Measurements from ENCODE around the gene PLCH2.

The PLCH2 gene, protein sequence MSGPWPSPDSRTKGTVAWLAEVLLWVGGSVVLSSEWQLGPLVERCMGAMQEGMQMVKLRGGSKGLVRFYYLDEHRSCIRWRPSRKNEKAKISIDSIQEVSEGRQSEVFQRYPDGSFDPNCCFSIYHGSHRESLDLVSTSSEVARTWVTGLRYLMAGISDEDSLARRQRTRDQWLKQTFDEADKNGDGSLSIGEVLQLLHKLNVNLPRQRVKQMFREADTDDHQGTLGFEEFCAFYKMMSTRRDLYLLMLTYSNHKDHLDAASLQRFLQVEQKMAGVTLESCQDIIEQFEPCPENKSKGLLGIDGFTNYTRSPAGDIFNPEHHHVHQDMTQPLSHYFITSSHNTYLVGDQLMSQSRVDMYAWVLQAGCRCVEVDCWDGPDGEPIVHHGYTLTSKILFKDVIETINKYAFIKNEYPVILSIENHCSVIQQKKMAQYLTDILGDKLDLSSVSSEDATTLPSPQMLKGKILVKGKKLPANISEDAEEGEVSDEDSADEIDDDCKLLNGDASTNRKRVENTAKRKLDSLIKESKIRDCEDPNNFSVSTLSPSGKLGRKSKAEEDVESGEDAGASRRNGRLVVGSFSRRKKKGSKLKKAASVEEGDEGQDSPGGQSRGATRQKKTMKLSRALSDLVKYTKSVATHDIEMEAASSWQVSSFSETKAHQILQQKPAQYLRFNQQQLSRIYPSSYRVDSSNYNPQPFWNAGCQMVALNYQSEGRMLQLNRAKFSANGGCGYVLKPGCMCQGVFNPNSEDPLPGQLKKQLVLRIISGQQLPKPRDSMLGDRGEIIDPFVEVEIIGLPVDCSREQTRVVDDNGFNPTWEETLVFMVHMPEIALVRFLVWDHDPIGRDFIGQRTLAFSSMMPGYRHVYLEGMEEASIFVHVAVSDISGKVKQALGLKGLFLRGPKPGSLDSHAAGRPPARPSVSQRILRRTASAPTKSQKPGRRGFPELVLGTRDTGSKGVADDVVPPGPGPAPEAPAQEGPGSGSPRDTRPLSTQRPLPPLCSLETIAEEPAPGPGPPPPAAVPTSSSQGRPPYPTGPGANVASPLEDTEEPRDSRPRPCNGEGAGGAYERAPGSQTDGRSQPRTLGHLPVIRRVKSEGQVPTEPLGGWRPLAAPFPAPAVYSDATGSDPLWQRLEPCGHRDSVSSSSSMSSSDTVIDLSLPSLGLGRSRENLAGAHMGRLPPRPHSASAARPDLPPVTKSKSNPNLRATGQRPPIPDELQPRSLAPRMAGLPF (N-terminal part only)

DNA sequence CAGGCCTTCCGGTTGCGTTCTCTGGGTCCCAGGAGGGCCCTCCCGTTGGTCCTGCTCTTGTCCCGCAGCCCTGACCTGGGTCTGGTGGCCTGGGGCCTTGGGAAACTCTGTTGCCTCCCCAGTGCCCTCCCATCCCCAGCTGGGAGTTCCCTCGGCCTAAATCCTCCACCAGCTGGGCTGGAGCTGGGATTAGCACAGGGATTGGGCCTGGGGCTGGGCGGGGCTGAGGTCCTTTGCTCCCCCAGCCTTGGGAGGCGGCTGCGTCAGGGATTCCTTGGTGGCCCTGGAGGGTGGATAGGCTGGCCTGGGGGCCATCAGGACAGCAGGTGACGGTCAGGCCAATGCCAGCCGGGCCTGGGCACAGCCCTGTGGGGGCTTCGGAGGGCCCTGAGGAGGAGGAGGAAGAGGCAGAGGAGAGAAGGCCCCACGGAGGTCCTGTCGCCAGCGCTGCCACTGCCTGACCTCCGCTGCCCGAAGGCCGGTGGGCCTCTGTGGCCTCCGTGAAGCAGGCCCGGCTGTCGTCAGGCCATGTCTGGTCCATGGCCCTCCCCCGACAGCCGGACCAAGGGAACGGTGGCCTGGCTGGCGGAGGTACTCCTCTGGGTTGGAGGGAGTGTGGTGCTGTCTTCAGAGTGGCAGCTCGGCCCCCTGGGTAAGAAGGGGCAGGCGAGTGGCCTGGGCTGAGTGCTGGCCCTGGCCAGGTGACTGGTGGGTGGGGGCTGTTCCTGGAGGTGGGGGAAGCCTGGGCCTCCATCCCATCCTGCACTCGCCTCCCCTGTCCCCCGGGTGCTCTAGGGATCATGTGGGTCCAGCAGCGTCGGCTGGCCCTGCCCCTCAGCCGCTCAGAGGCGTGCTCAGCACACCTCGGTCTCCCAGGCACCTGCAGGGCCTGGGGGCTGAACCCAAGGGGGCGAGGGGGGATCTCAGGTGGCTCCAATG is at the start of gene PLCH2:
Gene PLCH2, plus strand, starts transcription at position 229 of the 939 bp plus-strand sequence. Its CDS starts 300 bp downstream, at position 529.
- no peak for DNase-seq (ENCODE audit: low read depth, low spot score)

- DNase-seq (ENCODE audit: low read depth, low spot score) = no peak
These were observed 49.5 kb upstream of the PLCH2 start for GRCh38 chr1:2426540-2426939.

GRCh38 chr1:2427051-2427450 is 49.0 kb upstream of the PLCH2 start:
- DNase-seq (ENCODE audit: low read depth, low spot score) = no peak

- no peak for DNase-seq (ENCODE audit: low read depth, low spot score)
These were observed 48.1 kb upstream of the PLCH2 start for GRCh38 chr1:2427976-2428375.

DNA sequence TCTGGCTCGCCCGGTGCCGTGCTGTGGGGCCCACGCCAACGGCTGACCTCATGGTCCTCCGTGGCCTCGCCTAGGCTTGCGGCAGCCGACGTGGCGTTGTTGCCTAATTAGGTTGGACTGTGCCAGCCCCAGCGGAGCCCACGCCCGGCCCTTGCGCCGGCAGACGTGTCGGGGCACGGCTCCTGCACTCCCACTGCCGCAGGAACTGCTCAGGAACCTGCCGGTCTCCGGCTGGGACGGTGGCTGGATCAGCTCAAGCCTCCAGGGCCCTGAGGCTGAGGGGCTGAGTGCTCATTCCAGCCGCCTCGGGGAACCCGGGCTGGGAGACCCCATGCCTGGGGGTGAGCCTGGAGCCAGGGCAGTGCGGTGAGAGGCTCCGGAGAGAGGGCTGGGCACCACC is 47.6 kb upstream of the PLCH2 start:
- no peak for DNase-seq (ENCODE audit: low read depth, low spot score)

DNA sequence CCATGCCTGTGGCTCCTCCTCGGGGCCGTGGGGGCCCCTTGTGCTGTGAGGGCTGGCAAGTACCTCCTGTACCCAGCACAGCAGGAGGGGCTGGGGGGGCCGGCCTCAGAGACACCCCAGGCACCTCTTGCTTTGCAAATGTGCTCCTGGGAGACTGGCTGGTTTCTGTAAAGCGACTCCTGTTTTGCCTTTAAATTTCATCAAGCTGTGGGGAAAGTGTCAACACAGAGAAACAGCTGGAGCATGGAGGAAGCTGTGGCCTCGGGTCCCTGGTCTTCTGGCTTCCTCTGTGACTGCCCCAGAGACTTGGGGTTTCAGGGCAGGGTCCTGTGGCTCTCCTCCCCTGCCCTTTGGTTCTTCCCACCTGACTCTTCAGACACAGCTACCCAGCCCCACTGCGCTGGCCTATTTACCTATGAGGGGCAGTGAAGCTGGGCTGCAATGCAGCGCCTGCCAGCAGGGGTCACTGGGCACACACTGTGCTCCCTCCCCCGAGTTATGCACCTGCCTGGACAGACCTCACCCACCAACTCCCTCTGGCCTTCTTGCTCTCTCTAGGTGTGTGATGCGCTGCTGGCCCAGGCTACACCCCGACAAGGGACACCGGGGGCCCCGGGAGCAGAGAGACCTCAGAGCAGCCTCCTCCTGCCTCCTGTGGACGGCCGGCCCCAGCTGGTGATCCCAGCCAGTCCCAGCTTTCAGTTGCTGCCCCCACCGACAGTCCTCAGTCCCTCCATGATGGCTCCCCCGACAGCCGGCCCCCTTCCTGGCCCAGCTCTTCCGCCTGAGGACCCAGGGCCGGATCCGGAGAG is 46.1 kb upstream of the PLCH2 start:
- DNase-seq (ENCODE audit: low read depth, low spot score) = no peak

GRCh38 chr1:2430592-2430973 is 45.5 kb upstream of the PLCH2 start:
- DNase-seq (ENCODE audit: low read depth, low spot score) = no peak

DNA sequence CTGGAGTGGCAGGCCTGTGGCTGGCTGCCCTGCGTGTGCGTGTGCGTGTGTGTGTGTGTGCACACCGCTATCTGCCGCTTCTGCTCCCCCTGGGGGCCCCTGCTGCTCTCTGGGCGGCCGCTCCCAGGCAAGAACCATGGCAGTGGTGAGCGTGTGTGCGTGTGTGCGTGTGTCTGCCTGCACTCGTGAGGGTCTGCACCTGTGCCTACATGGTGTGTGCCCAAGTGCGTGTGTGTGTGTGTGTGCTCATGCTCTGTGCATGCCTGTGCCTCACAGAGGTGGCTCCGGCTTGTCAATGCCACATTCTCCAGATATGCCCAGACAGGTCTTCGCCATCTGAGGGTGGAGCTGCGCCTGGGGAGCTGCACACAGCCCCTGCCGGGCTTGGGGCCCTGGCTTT is 45.0 kb upstream of the PLCH2 start:
- no peak for DNase-seq (ENCODE audit: low read depth, low spot score)

DNA sequence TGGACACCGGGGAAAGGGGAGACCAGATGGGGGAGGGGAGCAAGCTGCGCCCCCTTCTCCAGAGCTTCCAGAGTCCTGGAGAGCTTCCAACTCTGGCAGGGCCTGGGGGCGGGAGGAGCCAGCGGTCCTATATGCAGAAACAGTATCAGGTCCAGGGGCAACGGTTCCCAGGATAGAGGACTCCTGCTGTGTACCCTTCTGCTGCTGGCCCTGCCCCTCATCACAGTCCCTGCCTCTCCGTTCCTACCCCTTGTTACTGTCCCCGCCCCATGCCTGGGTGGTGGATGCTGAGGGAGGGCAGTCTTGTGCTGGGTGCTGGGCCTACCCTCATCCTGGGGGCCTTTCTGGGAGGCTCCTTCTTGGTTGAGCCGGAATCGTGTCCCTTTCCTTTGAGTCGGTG is 44.6 kb upstream of the PLCH2 start:
- no peak for DNase-seq (ENCODE audit: low read depth, low spot score)

DNA sequence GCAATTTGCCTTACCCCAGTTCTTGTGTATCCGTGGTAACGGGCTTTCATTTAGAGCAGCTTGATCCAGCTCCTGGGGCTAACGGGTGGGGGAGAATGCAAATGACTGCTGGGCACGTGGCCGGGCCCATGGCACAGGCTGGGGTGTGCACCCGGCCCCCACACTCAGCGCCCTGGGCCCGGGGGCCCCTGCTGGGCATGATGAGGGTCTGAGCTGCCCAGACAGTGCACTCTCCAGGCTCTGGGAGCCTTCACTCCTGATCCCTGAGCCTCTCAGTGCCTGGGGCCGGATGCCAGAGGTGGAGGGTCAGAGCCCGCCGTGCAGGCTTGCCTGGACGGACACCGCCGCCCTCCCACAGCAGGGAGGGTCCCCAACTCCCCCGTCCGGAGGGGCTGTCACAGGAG is 43.6 kb upstream of the PLCH2 start:
- DNase-seq (ENCODE audit: low read depth, low spot score) = no peak

DNA sequence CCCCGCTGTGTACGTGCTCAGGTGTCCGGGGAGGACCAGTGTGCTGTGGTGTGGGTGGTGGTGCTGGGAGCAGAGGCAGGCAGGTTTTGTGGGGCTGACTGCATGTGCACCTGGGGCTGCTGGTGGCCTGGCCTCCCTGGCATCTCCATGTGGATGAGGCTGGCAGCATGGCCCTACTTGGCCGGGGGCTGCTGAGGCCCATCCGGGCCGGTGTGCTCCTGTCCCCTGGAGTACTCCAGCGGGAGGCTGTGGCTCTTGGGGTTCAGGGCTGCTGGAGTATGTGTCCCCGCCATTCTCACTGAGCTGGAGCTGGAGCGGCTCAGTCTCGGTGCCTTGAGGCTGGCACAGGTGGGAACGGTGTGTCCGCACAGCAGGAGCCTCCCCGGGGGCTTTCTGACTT is 42.9 kb upstream of the PLCH2 start:
- no peak for DNase-seq (ENCODE audit: low read depth, low spot score)

GRCh38 chr1:2433936-2434655 is 42.0 kb upstream of the PLCH2 start:
- no peak for DNase-seq (ENCODE audit: low read depth, low spot score)

GRCh38 chr1:2435091-2435490 is 41.0 kb upstream of the PLCH2 start:
- DNase-seq (ENCODE audit: low read depth, low spot score) = no peak

GRCh38 chr1:2435746-2436355 is 40.2 kb upstream of the PLCH2 start:
- DNase-seq (ENCODE audit: low read depth, low spot score) = no peak

GRCh38 chr1:2436876-2437275 is 39.2 kb upstream of the PLCH2 start:
- no peak for DNase-seq (ENCODE audit: low read depth, low spot score)

DNA sequence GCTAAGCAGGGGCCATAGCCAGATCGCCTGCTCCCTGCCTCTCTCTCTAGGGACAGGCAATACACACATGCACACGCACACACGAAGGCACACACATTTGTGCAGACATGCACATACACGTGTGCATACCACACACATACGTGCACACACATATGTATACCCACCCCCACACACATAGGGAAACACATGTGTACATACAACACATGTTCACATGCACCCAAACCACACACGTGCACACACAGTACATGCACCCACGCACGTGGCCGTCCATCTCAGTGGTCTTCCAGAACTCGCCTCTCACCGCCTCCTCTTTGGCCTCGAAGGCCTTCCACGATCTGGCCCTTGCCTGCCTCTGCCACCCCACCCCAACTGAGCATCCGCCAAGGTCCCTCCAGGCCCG is 38.5 kb upstream of the PLCH2 start:
- no peak for DNase-seq (ENCODE audit: low read depth, low spot score)

DNA sequence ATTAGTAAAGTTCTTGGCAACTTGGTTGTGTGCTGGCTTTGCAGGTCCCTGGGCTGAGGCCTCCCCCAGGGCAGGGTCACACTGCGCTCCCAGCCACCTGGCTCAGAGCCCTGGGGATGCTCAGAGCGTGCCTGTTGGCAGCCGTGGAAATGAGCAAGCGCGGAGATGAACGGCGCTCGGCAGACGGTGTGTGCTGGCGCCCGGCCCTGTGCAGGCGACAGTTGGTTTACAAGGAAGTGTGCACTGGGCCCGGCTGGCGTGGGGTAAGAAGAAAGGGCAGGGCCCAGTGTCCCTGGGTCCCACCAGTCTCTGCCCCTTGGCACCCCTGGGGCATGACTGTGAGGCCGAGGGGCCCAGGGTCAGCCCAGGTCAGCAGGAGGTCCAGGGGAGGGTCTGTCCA is 38.1 kb upstream of the PLCH2 start:
- no peak for DNase-seq (ENCODE audit: low read depth, low spot score)

GRCh38 chr1:2438641-2439040 is 37.4 kb upstream of the PLCH2 start:
- no peak for DNase-seq (ENCODE audit: low read depth, low spot score)

DNA sequence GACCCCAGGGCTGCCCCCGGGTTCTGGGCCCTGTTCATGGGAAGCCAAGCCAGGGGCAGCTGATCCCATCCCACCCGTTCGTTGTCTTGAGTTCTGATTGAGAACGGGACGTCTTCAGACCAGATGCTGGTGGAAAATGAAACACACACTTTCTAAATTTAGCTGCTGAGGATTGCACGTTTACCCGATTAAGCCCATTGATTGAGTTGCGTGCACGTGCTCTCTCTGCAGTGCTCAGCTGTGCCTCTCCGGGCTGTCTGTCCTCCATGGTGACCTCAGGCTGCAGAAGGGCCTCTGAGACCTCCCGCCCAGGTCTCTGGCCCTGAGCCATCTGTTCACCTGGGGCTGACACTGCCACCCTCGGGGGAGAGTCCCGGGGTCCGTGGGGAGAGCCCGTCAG is 36.7 kb upstream of the PLCH2 start:
- no peak for DNase-seq (ENCODE audit: low read depth, low spot score)
